Smooth muscle cell (in vitro differentiated cells): ENCODE data around the gene SPINT3. TPM values are rescaled to one million over a fixed set of nuclear protein-coding genes. Genes with fewer than 3 reads are reported as not detected.

ENCODE experiments used
- DNase-seq: peaks from one replicate; lab custom pipeline; 2025; ENCODE audit not compliant: unreplicated experiment; lab: John Stamatoyannopoulos, UW
- H2AFZ ChIP-seq: fragments of 200-600 bp; sonication (generic); 2 replicates; pipeline ENCODE4 v1.6.0; 2016; ENCODE audit warnings: antibody characterized with exemption, low read depth, mild to moderate bottlenecking
- H3F3A ChIP-seq: fragments of 200-600 bp; sonication (generic); 2 replicates; pipeline ENCODE4 v1.6.0; 2017; ENCODE audit warnings: antibody characterized with exemption, low read depth
- H3K27ac ChIP-seq: fragments of 200-600 bp; sonication (generic); 2 replicates; pipeline ENCODE4 v1.5.1; 2016; ENCODE audit warnings: low read depth, mild to moderate bottlenecking
- H3K27me3 ChIP-seq: fragments of 200-600 bp; sonication (generic); 2 replicates; pipeline ENCODE4 v1.6.1; 2016; ENCODE audit warnings: low read depth, mild to moderate bottlenecking
- H3K36me3 ChIP-seq: fragments of 200-600 bp; sonication (generic); 2 replicates; pipeline ENCODE4 v1.5.1; 2016; ENCODE audit warnings: low read depth
- H3K4me1 ChIP-seq: fragments of 200-600 bp; sonication (generic); 2 replicates; pipeline ENCODE4 v1.5.1; 2016; ENCODE audit warnings: low read depth
- H3K4me2 ChIP-seq: fragments of 200-600 bp; sonication (generic); 2 replicates; pipeline ENCODE4 v1.6.0; 2016; ENCODE audit warnings: mild to moderate bottlenecking
- H3K4me3 ChIP-seq: fragments of 200-600 bp; sonication (generic); 2 replicates; pipeline ENCODE4 v1.5.1; 2016; ENCODE audit warnings: mild to moderate bottlenecking
- H3K79me2 ChIP-seq: fragments of 200-600 bp; sonication (generic); 2 replicates; pipeline ENCODE4 v1.6.0; 2016; ENCODE audit warnings: low read depth, mild to moderate bottlenecking
- H3K9ac ChIP-seq: fragments of 200-600 bp; sonication (generic); 2 replicates; pipeline ENCODE4 v1.6.0; 2016; ENCODE audit warnings: low read depth
- H3K9me3 ChIP-seq: fragments of 200-600 bp; sonication (generic); replicated peaks from 2 replicates; pipeline ENCODE4 v1.5.1; 2016; ENCODE audit warnings: low read depth
- H4K20me1 ChIP-seq: fragments of 200-600 bp; sonication (generic); 2 replicates; pipeline ENCODE4 v1.6.0; 2016; ENCODE audit warnings: low read depth
- CTCF ChIP-seq: fragments of 200-600 bp; sonication (generic); IDR thresholded peaks from 2 replicates; pipeline ENCODE4 v1.5.1; 2017; ENCODE audit warnings: borderline replicate concordance, mild to moderate bottlenecking, antibody characterized with exemption; ENCODE audit not compliant: insufficient read depth, poor library complexity, severe bottlenecking
- WGBS: methylation state at CpG from one replicate; pipeline ENCODE4 v1.1.7; 2016; ENCODE audit warnings: low lambda C conversion rate; 5-methylcytosine and 5-hydroxymethylcytosine counted together
- polyA plus RNA-seq: library from polyadenylated mRNA; unstranded; fragments of >200 nt; fragmentation: Nextera tagmentation; extraction: Ambion mirVana; gene quantifications from 2 replicates; pipeline ENCODE4 v1.2.1, GENCODE V29; 2016
- total RNA-seq: library from RNA; depleted of rRNA; stranded (reverse); fragments of >200 nt; gene quantifications from 2 replicates; pipeline ENCODE4 v1.2.3, GENCODE V29; 2014

The SPINT3 gene
- total and polyA plus RNA-seq, 2 experiments from 2014 or later = not detected

GRCh38 chr20:45508068-45508886 lies 7.1 kb downstream of the SPINT3 start:
- DNase-seq = no peak
- WGBS = 90% methylated on average over 7 of the region's 7 CpGs
- Histone ChIP-seq H3K27me3 (peaks cover 3% of the 10 kb centered on the region), H2AFZ (no peak overlapping the region), H3K4me1 (no peaks in the 10 kb centered on the region), H3K36me3 (no peaks in the 10 kb centered on the region), H3K27ac (no peak overlapping the region), H3K9ac (no peak overlapping the region), H3F3A (no peaks in the 10 kb centered on the region), H4K20me1 (no peaks in the 10 kb centered on the region), H3K9me3 (no peaks in the 10 kb centered on the region), H3K4me2 (no peak overlapping the region), H3K79me2 (no peaks in the 10 kb centered on the region), H3K4me3 (no peak overlapping the region)
- TF ChIP-seq CTCF = no peak

GRCh38 chr20:45507011-45507820 lies 8.2 kb downstream of the SPINT3 start:
- no peak for TF ChIP-seq CTCF
- no peaks in the 10 kb centered on the region for H3F3A ChIP-seq
- no peaks in the 10 kb centered on the region for H4K20me1 ChIP-seq
- no peak overlapping the region for H3K9ac ChIP-seq
- H3K9me3 ChIP-seq = no peaks in the 10 kb centered on the region
- DNase-seq = no peak
- no peaks in the 10 kb centered on the region for H3K27me3 ChIP-seq
- no peak overlapping the region for H3K4me3 ChIP-seq
- H3K36me3 ChIP-seq = no peaks in the 10 kb centered on the region
- no peak overlapping the region for H3K27ac ChIP-seq
- 91% methylated on average over 5 of the region's 5 CpGs for WGBS
- H3K79me2 ChIP-seq = no peaks in the 10 kb centered on the region
- no peak overlapping the region for H2AFZ ChIP-seq
- no peaks in the 10 kb centered on the region for H3K4me1 ChIP-seq
- no peak overlapping the region for H3K4me2 ChIP-seq

GRCh38 chr20:45506398-45506797 lies 9.0 kb downstream of the SPINT3 start:
- H3K27me3 ChIP-seq = no peaks in the 10 kb centered on the region
- H2AFZ ChIP-seq = no peak overlapping the region
- no peak for TF ChIP-seq CTCF
- no peak overlapping the region for H3K4me2 ChIP-seq
- no peak for DNase-seq
- no peak overlapping the region for H3K27ac ChIP-seq
- no peaks in the 10 kb centered on the region for H3K4me1 ChIP-seq
- H3K79me2 ChIP-seq = no peaks in the 10 kb centered on the region
- WGBS = 88% methylated on average over 2 of the region's 2 CpGs
- H4K20me1 ChIP-seq = no peaks in the 10 kb centered on the region
- H3K9me3 ChIP-seq = no peaks in the 10 kb centered on the region
- no peaks in the 10 kb centered on the region for H3K36me3 ChIP-seq
- H3K4me3 ChIP-seq = no peak overlapping the region
- no peaks in the 10 kb centered on the region for H3F3A ChIP-seq
- H3K9ac ChIP-seq = no peak overlapping the region
